Measurements from ENCODE around the gene CD34. TPM values are rescaled to one million over a fixed set of nuclear protein-coding genes. Genes with fewer than 3 reads are reported as not detected.

CD34 gene
- polyA plus RNA-seq, 4 donors: 1.1 to 23.7 (median 9.7) TPM

DNA sequence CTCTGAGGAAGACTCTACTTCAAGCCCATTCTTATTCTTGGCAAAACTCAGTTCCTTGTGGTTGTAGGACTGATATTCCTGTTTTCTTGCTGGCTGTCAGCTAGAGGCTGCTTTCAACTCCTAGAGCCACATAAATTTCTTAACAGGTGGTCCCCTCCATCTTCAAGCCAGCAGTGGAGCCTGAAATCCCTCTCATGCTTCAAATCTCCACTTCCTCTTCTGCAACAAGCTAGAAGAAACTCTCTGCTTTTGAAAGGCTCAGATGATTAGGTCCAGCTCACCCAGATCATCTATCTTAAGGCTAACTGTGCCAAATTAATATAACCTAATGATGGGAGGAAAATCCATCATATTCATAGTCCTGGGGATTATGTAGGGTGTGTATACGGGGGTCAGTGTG lies 43.2 kb upstream of the CD34 start:
- 93 to 100% (median 95%) methylated on average over 1 of the region's 1 CpG for WGBS, 3 donors
- H3K27ac ChIP-seq (ENCODE audit: low read depth in 1 of 3, low read length in 2 of 3): no peak overlapping the region
- H3K9me3 ChIP-seq (ENCODE audit: control insufficient read depth in 2 of 2, insufficient read depth in 1 of 2, low read depth in 1 of 2, low read length in 1 of 2): peaks cover 0 to 6% of the 10 kb centered on the region in 2 donors
- H3K27me3 ChIP-seq (ENCODE audit: control insufficient read depth in 3 of 3, insufficient read depth in 3 of 3, low read length in 3 of 3): peaks cover 0 to 45% (median 3%) of the 10 kb centered on the region in 3 donors
- H3K4me1 ChIP-seq (ENCODE audit: control insufficient read depth in 3 of 3, insufficient read depth in 2 of 3, low read depth in 1 of 3, low read length in 2 of 3): no peaks in the 10 kb centered on the region
- H3K4me3 ChIP-seq (ENCODE audit: low read depth in 1 of 3, low read length in 3 of 3): no peak overlapping the region
- DNase-seq: no peak
- H3K36me3 ChIP-seq (ENCODE audit: control insufficient read depth in 3 of 3, insufficient read depth in 2 of 3, low read depth in 1 of 3, low read length in 3 of 3): no peaks in the 10 kb centered on the region
- no peak for FAIRE-seq

- peaks cover 0 to 6% of the 10 kb centered on the region in 2 donors for H3K9me3 ChIP-seq (ENCODE audit: control insufficient read depth in 2 of 2, insufficient read depth in 1 of 2, low read depth in 1 of 2, low read length in 1 of 2)
- no peak for FAIRE-seq
- no peak overlapping the region for H3K27ac ChIP-seq (ENCODE audit: low read depth in 1 of 3, low read length in 2 of 3)
- peaks cover 0 to 33% (median 0%) of the 10 kb centered on the region in 3 donors for H3K27me3 ChIP-seq (ENCODE audit: control insufficient read depth in 3 of 3, insufficient read depth in 3 of 3, low read length in 3 of 3)
- H3K4me1 ChIP-seq (ENCODE audit: control insufficient read depth in 3 of 3, insufficient read depth in 2 of 3, low read depth in 1 of 3, low read length in 2 of 3): no peaks in the 10 kb centered on the region
- no peak for DNase-seq
- WGBS, 3 donors: 43 to 51% (median 49%) methylated on average over 4 of the region's 4 CpGs
- H3K4me3 ChIP-seq (ENCODE audit: low read depth in 1 of 3, low read length in 3 of 3): no peak overlapping the region
- no peaks in the 10 kb centered on the region for H3K36me3 ChIP-seq (ENCODE audit: control insufficient read depth in 3 of 3, insufficient read depth in 2 of 3, low read depth in 1 of 3, low read length in 3 of 3)
Measured at GRCh38 chr1:207952617-207953542, 42.0 kb upstream of the CD34 start.

DNA sequence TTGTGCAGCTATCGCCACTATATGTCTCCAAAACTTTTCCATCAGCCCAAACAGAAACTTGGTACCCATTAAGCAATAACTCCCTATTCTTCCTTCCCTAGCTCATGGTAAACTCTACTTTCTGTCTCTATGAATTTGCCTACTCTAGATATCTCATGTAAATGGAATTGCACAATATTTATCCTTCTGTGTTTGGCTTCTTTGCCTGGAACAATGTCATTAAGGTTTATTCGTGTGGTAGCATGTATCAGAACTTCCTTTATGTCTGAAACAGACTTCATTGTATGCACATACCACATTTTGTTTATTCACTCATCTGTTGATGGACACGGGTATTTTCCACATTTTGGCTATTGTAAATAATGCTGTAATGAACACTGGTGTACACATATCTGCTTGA lies 40.7 kb upstream of the CD34 start:
- Histone ChIP-seq H3K4me1 (ENCODE audit: control insufficient read depth in 3 of 3, insufficient read depth in 2 of 3, low read depth in 1 of 3, low read length in 2 of 3) (no peaks in the 10 kb centered on the region), H3K4me3 (ENCODE audit: low read depth in 1 of 3, low read length in 3 of 3) (no peak overlapping the region), H3K36me3 (ENCODE audit: control insufficient read depth in 3 of 3, insufficient read depth in 2 of 3, low read depth in 1 of 3, low read length in 3 of 3) (no peaks in the 10 kb centered on the region), H3K27me3 (ENCODE audit: control insufficient read depth in 3 of 3, insufficient read depth in 3 of 3, low read length in 3 of 3) (peaks cover 0 to 22% (median 0%) of the 10 kb centered on the region in 3 donors), H3K9me3 (ENCODE audit: control insufficient read depth in 2 of 2, insufficient read depth in 1 of 2, low read depth in 1 of 2, low read length in 1 of 2) (peaks cover 0 to 6% of the 10 kb centered on the region in 2 donors), H3K27ac (ENCODE audit: low read depth in 1 of 3, low read length in 2 of 3) (no peak overlapping the region)
- FAIRE-seq (no peak), DNase-seq (no peak)
- WGBS, 3 donors: 75 to 79% (median 76%) methylated on average over 3 of the region's 3 CpGs

GRCh38 chr1:207950750-207951149 lies 39.8 kb upstream of the CD34 start:
- Histone ChIP-seq H3K9me3 (ENCODE audit: control insufficient read depth in 2 of 2, insufficient read depth in 1 of 2, low read depth in 1 of 2, low read length in 1 of 2) (peaks cover 0 to 6% of the 10 kb centered on the region in 2 donors), H3K27me3 (ENCODE audit: control insufficient read depth in 3 of 3, insufficient read depth in 3 of 3, low read length in 3 of 3) (peaks cover 0 to 15% (median 0%) of the 10 kb centered on the region in 3 donors), H3K4me3 (ENCODE audit: low read depth in 1 of 3, low read length in 3 of 3) (no peak overlapping the region), H3K4me1 (ENCODE audit: control insufficient read depth in 3 of 3, insufficient read depth in 2 of 3, low read depth in 1 of 3, low read length in 2 of 3) (no peaks in the 10 kb centered on the region), H3K27ac (ENCODE audit: low read depth in 1 of 3, low read length in 2 of 3) (no peak overlapping the region), H3K36me3 (ENCODE audit: control insufficient read depth in 3 of 3, insufficient read depth in 2 of 3, low read depth in 1 of 3, low read length in 3 of 3) (no peaks in the 10 kb centered on the region)
- 17 to 22% (median 19%) methylated on average over 2 of the region's 2 CpGs for WGBS, 3 donors
- no peak for FAIRE-seq
- no peak for DNase-seq

DNA sequence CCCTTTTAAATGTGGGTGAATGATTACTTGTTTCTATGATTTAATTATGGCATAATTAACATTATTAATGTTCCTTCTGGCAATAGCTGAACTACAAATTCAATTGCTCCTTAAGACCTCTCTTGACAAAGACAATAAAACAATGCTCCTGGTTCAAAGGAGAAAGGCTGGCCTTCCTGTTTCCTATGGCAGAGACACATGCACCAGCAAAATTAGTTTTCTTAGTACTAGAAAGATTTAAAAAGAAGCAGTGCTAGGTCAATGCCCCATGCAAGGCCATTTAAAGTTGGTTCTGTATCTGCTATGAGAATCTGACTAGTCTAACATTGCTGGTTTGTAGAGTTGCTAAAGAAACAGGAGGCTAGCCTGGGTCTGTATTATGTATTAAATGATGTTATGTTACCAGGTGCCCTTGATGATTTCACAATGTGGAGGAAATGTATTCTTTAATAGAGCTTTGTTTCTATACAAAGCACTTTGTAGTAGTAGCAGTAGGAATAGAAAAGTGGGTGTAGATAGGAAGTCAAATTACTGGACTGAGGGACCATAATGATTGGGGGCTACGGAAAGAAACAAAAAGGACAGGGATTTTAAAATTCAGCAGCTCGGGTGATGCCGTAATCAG lies 38.8 kb upstream of the CD34 start:
- Histone ChIP-seq H3K4me1 (ENCODE audit: control insufficient read depth in 3 of 3, insufficient read depth in 2 of 3, low read depth in 1 of 3, low read length in 2 of 3) (no peaks in the 10 kb centered on the region), H3K27ac (ENCODE audit: low read depth in 1 of 3, low read length in 2 of 3) (no peak overlapping the region), H3K9me3 (ENCODE audit: control insufficient read depth in 2 of 2, insufficient read depth in 1 of 2, low read depth in 1 of 2, low read length in 1 of 2) (peaks cover 0 to 6% of the 10 kb centered on the region in 2 donors), H3K4me3 (ENCODE audit: low read depth in 1 of 3, low read length in 3 of 3) (no peak overlapping the region), H3K36me3 (ENCODE audit: control insufficient read depth in 3 of 3, insufficient read depth in 2 of 3, low read depth in 1 of 3, low read length in 3 of 3) (no peaks in the 10 kb centered on the region), H3K27me3 (ENCODE audit: control insufficient read depth in 3 of 3, insufficient read depth in 3 of 3, low read length in 3 of 3) (peaks cover 0 to 10% (median 0%) of the 10 kb centered on the region in 3 donors)
- DNase-seq (no peak), FAIRE-seq (no peak)
- WGBS, 3 donors: 83 to 91% (median 89%) methylated on average over 3 of the region's 3 CpGs

- WGBS, 3 donors: 43 to 62% (median 57%) methylated on average over 3 of the region's 3 CpGs
- Histone ChIP-seq H3K4me1 (ENCODE audit: control insufficient read depth in 3 of 3, insufficient read depth in 2 of 3, low read depth in 1 of 3, low read length in 2 of 3) (no peaks in the 10 kb centered on the region), H3K27me3 (ENCODE audit: control insufficient read depth in 3 of 3, insufficient read depth in 3 of 3, low read length in 3 of 3) (peaks cover 0 to 7% (median 0%) of the 10 kb centered on the region in 3 donors), H3K4me3 (ENCODE audit: low read depth in 1 of 3, low read length in 3 of 3) (no peak overlapping the region), H3K9me3 (ENCODE audit: control insufficient read depth in 2 of 2, insufficient read depth in 1 of 2, low read depth in 1 of 2, low read length in 1 of 2) (no peaks in the 10 kb centered on the region), H3K27ac (ENCODE audit: low read depth in 1 of 3, low read length in 2 of 3) (no peak overlapping the region), H3K36me3 (ENCODE audit: control insufficient read depth in 3 of 3, insufficient read depth in 2 of 3, low read depth in 1 of 3, low read length in 3 of 3) (no peaks in the 10 kb centered on the region)
- FAIRE-seq (no peak), DNase-seq (no peak)
Measured at GRCh38 chr1:207948536-207949250, 37.8 kb upstream of the CD34 start.

DNA sequence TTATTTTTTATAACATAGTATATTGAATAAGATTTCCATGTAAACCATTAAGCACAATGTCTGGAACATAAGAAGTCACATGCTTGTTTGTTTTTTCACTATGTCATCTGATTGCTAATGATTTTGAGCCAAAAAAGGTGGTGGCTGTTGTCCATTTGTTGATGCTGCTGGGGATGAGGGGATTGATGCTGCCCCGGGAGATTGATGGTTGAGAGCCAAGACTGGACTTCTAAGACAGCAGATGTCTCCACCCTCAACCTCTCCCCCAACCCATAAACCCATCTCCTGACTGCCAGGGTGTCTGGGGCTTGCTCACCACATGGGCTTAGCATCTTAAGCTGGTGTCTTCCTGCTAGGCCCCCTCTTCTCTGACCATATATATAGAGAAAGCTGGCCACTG lies 35.8 kb upstream of the CD34 start:
- 79 to 85% (median 81%) methylated on average over 1 of the region's 1 CpG for WGBS, 3 donors
- Histone ChIP-seq H3K9me3 (ENCODE audit: control insufficient read depth in 2 of 2, insufficient read depth in 1 of 2, low read depth in 1 of 2, low read length in 1 of 2) (no peaks in the 10 kb centered on the region), H3K4me3 (ENCODE audit: low read depth in 1 of 3, low read length in 3 of 3) (no peak overlapping the region), H3K4me1 (ENCODE audit: control insufficient read depth in 3 of 3, insufficient read depth in 2 of 3, low read depth in 1 of 3, low read length in 2 of 3) (no peaks in the 10 kb centered on the region), H3K27ac (ENCODE audit: low read depth in 1 of 3, low read length in 2 of 3) (no peak overlapping the region), H3K36me3 (ENCODE audit: control insufficient read depth in 3 of 3, insufficient read depth in 2 of 3, low read depth in 1 of 3, low read length in 3 of 3) (no peaks in the 10 kb centered on the region), H3K27me3 (ENCODE audit: control insufficient read depth in 3 of 3, insufficient read depth in 3 of 3, low read length in 3 of 3) (peaks cover 0 to 7% (median 0%) of the 10 kb centered on the region in 3 donors)
- FAIRE-seq (no peak), DNase-seq (no peak)

- no peak for DNase-seq
- no peak for FAIRE-seq
- no peaks in the 10 kb centered on the region for H3K9me3 ChIP-seq (ENCODE audit: control insufficient read depth in 2 of 2, insufficient read depth in 1 of 2, low read depth in 1 of 2, low read length in 1 of 2)
- peaks cover 0 to 2% (median 0%) of the 10 kb centered on the region in 3 donors for H3K27me3 ChIP-seq (ENCODE audit: control insufficient read depth in 3 of 3, insufficient read depth in 3 of 3, low read length in 3 of 3)
- H3K4me1 ChIP-seq (ENCODE audit: control insufficient read depth in 3 of 3, insufficient read depth in 2 of 3, low read depth in 1 of 3, low read length in 2 of 3): no peaks in the 10 kb centered on the region
- H3K27ac ChIP-seq (ENCODE audit: low read depth in 1 of 3, low read length in 2 of 3): no peak overlapping the region
- no peaks in the 10 kb centered on the region for H3K36me3 ChIP-seq (ENCODE audit: control insufficient read depth in 3 of 3, insufficient read depth in 2 of 3, low read depth in 1 of 3, low read length in 3 of 3)
- no peak overlapping the region for H3K4me3 ChIP-seq (ENCODE audit: low read depth in 1 of 3, low read length in 3 of 3)
- WGBS, 3 donors: 74 to 77% (median 75%) methylated on average over 3 of the region's 3 CpGs
Measured at GRCh38 chr1:207944571-207944970, 33.6 kb upstream of the CD34 start.
